Activated naive CD4-positive, alpha-beta T cell treated with anti-CD3 and anti-CD28 coated beads for 36 hours (primary cell): ENCODE data around the gene TAS2R60. TPM values are rescaled to one million over a fixed set of nuclear protein-coding genes. Genes with fewer than 3 reads are reported as not detected.
A peak's percentile ranks its signal among the peaks of the same experiment; 100 is the strongest.

Experiments used
- CTCF ChIA-PET: fragments of 350-600 bp; sonication (Branson Sonifier 250); formaldehyde crosslinking; loops from one replicate; lab custom pipeline; 2021; ENCODE audit warnings: antibody characterized with exemption; lab: Charles Lee
- DNase-seq: peaks from one replicate; pipeline ENCODE4 v3.0.0-alpha.2; 2020
- H3K27ac Mint-ChIP-seq: one replicate; pipeline ENCODE4 v1.8.0; 2021; ENCODE audit warnings: mild to moderate bottlenecking, mixed read lengths
- H3K27me3 Mint-ChIP-seq: one replicate; pipeline ENCODE4 v1.8.0; 2021; ENCODE audit warnings: low read depth, mixed read lengths
- H3K36me3 Mint-ChIP-seq: one replicate; pipeline ENCODE4 v1.8.0; 2021; ENCODE audit warnings: low read depth, mixed read lengths
- H3K4me1 Mint-ChIP-seq: one replicate; pipeline ENCODE4 v1.8.0; 2021; ENCODE audit warnings: low read depth, mixed read lengths
- H3K4me3 Mint-ChIP-seq: one replicate; pipeline ENCODE4 v1.8.0; 2021; ENCODE audit warnings: mild to moderate bottlenecking, moderate library complexity, mixed read lengths
- H3K9me3 Mint-ChIP-seq: one replicate; pipeline ENCODE4 v1.8.0; 2021; ENCODE audit warnings: mixed read lengths
- intact Hi-C: fragments of 100-400 bp; cut with micrococcal nuclease; formaldehyde crosslinking; loops from one replicate; pipeline ENCODE4 v1.15.1; 2023
- total RNA-seq, 2 experiments: library from RNA; stranded (reverse); gene quantifications; one replicate each; pipeline ENCODE4 v1.2.3, GENCODE V29; 2021

The TAS2R60 gene
- total RNA-seq: not detected

GRCh38 chr7:143443153-143443552, at the start of gene TAS2R60:
TSS of gene TAS2R60 (plus strand) at chr7:143443453. CDS start at chr7:143443453, 0 bp downstream.
- CTCF ChIA-PET: interaction anchor here (1.1 kb wide), 1 partner anchor 20 kb away, joined by 6 read pairs; no protein-coding TSS in a partner anchor
- Mint-ChIP-seq H3K4me1 (peaks cover 8% of the 10 kb centered on the region), H3K27ac (no peak within 1 kb of the TSS), H3K4me3 (no peak within 1 kb of the TSS), H3K36me3 (no peaks in the 10 kb centered on the region), H3K27me3 (no peaks in the 10 kb centered on the region), H3K9me3 (no peaks in the 10 kb centered on the region)
- no peak for DNase-seq
- intact Hi-C loops: no loop called here

GRCh38 chr7:143394068-143394467, 49.2 kb upstream of the TAS2R60 start:
- DNase-seq: no peak
- Mint-ChIP-seq H3K4me3 (no peak overlapping the region), H3K27ac (no peak overlapping the region), H3K9me3 (no peaks in the 10 kb centered on the region), H3K36me3 (peaks cover 5% of the 10 kb centered on the region), H3K4me1 (peaks cover 13% of the 10 kb centered on the region), H3K27me3 (no peaks in the 10 kb centered on the region)
- intact Hi-C loops: no loop called here
- CTCF ChIA-PET: no interaction called here

GRCh38 chr7:143394777-143395176, 48.5 kb upstream of the TAS2R60 start:
- CTCF ChIA-PET: interaction anchor here (1.6 kb wide), 1 partner anchor 154 kb away, joined by 6 read pairs; no protein-coding TSS in a partner anchor
- intact Hi-C loops: no loop called here
- Mint-ChIP-seq H3K27ac (peak overlapping the region; percentile 12), H3K4me1 (peaks cover 7% of the 10 kb centered on the region), H3K9me3 (no peaks in the 10 kb centered on the region), H3K36me3 (peaks cover 5% of the 10 kb centered on the region), H3K4me3 (no peak overlapping the region), H3K27me3 (no peaks in the 10 kb centered on the region)
- no peak for DNase-seq

- peak overlapping the region; percentile 12 for H3K27ac Mint-ChIP-seq
- no peaks in the 10 kb centered on the region for H3K36me3 Mint-ChIP-seq
- no peak overlapping the region for H3K4me3 Mint-ChIP-seq
- CTCF ChIA-PET: interaction anchor here (0.7 to 1.6 kb wide), 5 partner anchors 8 to 155 kb away, joined by 3 to 6 read pairs (median 3); no protein-coding TSS in a partner anchor
- no peaks in the 10 kb centered on the region for H3K27me3 Mint-ChIP-seq
- intact Hi-C loops: no loop called here
- H3K9me3 Mint-ChIP-seq: no peaks in the 10 kb centered on the region
- peaks cover 3% of the 10 kb centered on the region for H3K4me1 Mint-ChIP-seq
- no peak for DNase-seq
Measured at GRCh38 chr7:143395187-143396149, 47.8 kb upstream of the TAS2R60 start.

- Mint-ChIP-seq H3K27me3 (no peaks in the 10 kb centered on the region), H3K36me3 (no peaks in the 10 kb centered on the region), H3K4me1 (peaks cover 3% of the 10 kb centered on the region), H3K9me3 (no peaks in the 10 kb centered on the region), H3K4me3 (no peak overlapping the region), H3K27ac (no peak overlapping the region)
- intact Hi-C loops: no loop called here
- CTCF ChIA-PET: interaction anchor here (0.6 to 1.6 kb wide), 4 partner anchors 9 to 156 kb away, joined by 3 to 6 read pairs (median 4); no protein-coding TSS in a partner anchor
- no peak for DNase-seq
Measured at GRCh38 chr7:143396182-143396581, 47.1 kb upstream of the TAS2R60 start.

- intact Hi-C loops: no loop called here
- Mint-ChIP-seq H3K27ac (no peak overlapping the region), H3K4me1 (peaks cover 3% of the 10 kb centered on the region), H3K36me3 (no peaks in the 10 kb centered on the region), H3K27me3 (no peaks in the 10 kb centered on the region), H3K9me3 (no peaks in the 10 kb centered on the region), H3K4me3 (no peak overlapping the region)
- CTCF ChIA-PET: interaction anchor here (0.6 to 1.1 kb wide), 4 partner anchors 9 to 147 kb away, joined by 3 to 4 read pairs (median 3); no protein-coding TSS in a partner anchor
- DNase-seq: no peak
Measured at GRCh38 chr7:143396625-143397556, 46.4 kb upstream of the TAS2R60 start.

GRCh38 chr7:143397710-143398530, 45.3 kb upstream of the TAS2R60 start:
- no peaks in the 10 kb centered on the region for H3K36me3 Mint-ChIP-seq
- intact Hi-C loops: no loop called here
- H3K27me3 Mint-ChIP-seq: no peaks in the 10 kb centered on the region
- no peaks in the 10 kb centered on the region for H3K9me3 Mint-ChIP-seq
- DNase-seq: no peak
- H3K4me3 Mint-ChIP-seq: no peak overlapping the region
- H3K4me1 Mint-ChIP-seq: peaks cover 7% of the 10 kb centered on the region
- CTCF ChIA-PET: interaction anchor here (0.9 to 10.7 kb wide), 3 partner anchors 10 to 19 kb away, joined by 3 to 76 read pairs (median 5); no protein-coding TSS in a partner anchor
- H3K27ac Mint-ChIP-seq: no peak overlapping the region

- CTCF ChIA-PET: interaction anchor here (1.5 to 10.7 kb wide), 2 partner anchors 9 to 18 kb away, joined by 5 to 76 read pairs; no protein-coding TSS in a partner anchor
Measured at GRCh38 chr7:143398616-143399015, 44.6 kb upstream of the TAS2R60 start.

GRCh38 chr7:143399151-143399550, 44.1 kb upstream of the TAS2R60 start:
- no peak for DNase-seq
- intact Hi-C loops: no loop called here
- Mint-ChIP-seq H3K4me1 (peaks cover 15% of the 10 kb centered on the region), H3K4me3 (no peak overlapping the region), H3K27me3 (no peaks in the 10 kb centered on the region), H3K36me3 (no peaks in the 10 kb centered on the region), H3K27ac (no peak overlapping the region), H3K9me3 (no peaks in the 10 kb centered on the region)
- CTCF ChIA-PET: interaction anchor here (0.6 to 10.7 kb wide), 3 partner anchors 8 to 100 kb away, joined by 3 to 76 read pairs (median 5); no protein-coding TSS in a partner anchor

More at GRCh38 chr7:143398616-143399015, 44.6 kb upstream of the TAS2R60 start:
- Mint-ChIP-seq H3K9me3 (no peaks in the 10 kb centered on the region), H3K36me3 (no peaks in the 10 kb centered on the region), H3K27ac (no peak overlapping the region), H3K4me3 (no peak overlapping the region), H3K4me1 (peaks cover 11% of the 10 kb centered on the region), H3K27me3 (no peaks in the 10 kb centered on the region)
- intact Hi-C loops: no loop called here
- DNase-seq: no peak

GRCh38 chr7:143399642-143400041, 43.6 kb upstream of the TAS2R60 start:
- H3K4me3 Mint-ChIP-seq: no peak overlapping the region
- H3K36me3 Mint-ChIP-seq: no peaks in the 10 kb centered on the region
- no peak for DNase-seq
- CTCF ChIA-PET: interaction anchor here (0.6 to 10.7 kb wide), 2 partner anchors 17 to 101 kb away, joined by 3 to 76 read pairs; no protein-coding TSS in a partner anchor
- no peaks in the 10 kb centered on the region for H3K9me3 Mint-ChIP-seq
- H3K4me1 Mint-ChIP-seq: peaks cover 18% of the 10 kb centered on the region
- H3K27ac Mint-ChIP-seq: no peak overlapping the region
- intact Hi-C loops: no loop called here
- H3K27me3 Mint-ChIP-seq: no peaks in the 10 kb centered on the region

- CTCF ChIA-PET: interaction anchor here (1.8 to 10.7 kb wide), 3 partner anchors 15 to 21 kb away, joined by 4 to 76 read pairs (median 5); no protein-coding TSS in a partner anchor
- no peaks in the 10 kb centered on the region for H3K27me3 Mint-ChIP-seq
- no peak overlapping the region for H3K4me3 Mint-ChIP-seq
- intact Hi-C loops: no loop called here
- H3K36me3 Mint-ChIP-seq: no peaks in the 10 kb centered on the region
- H3K27ac Mint-ChIP-seq: no peak overlapping the region
- no peaks in the 10 kb centered on the region for H3K9me3 Mint-ChIP-seq
- DNase-seq: no peak
- peaks cover 29% of the 10 kb centered on the region for H3K4me1 Mint-ChIP-seq
Measured at GRCh38 chr7:143401265-143401664, 42.0 kb upstream of the TAS2R60 start.
